C4-2B (cell line): ENCODE data around the gene BIN2.

ENCODE experiments used
- H3K27ac ChIP-seq: fragments of 450-650 bp; 2 replicates; pipeline ENCODE4 v1.5.1; 2017
- CTCF ChIP-seq: fragments of 450-650 bp; conservative IDR thresholded peaks from 2 replicates; pipeline ENCODE4 v1.5.1; 2017; ENCODE audit warnings: mild to moderate bottlenecking
- ZFX ChIP-seq: fragments of 450-650 bp; IDR thresholded peaks from 2 replicates; pipeline ENCODE4 v1.6.1; 2017

The BIN2 gene

GRCh38 chr12:51234530-51234929 lies 89.4 kb downstream of the BIN2 start:
- no peak overlapping the region for H3K27ac ChIP-seq

GRCh38 chr12:51232642-51233041 lies 91.3 kb downstream of the BIN2 start:
- no peak overlapping the region for H3K27ac ChIP-seq
- TF ChIP-seq CTCF (no peak), ZFX (no peak)

More at GRCh38 chr12:51234530-51234929, 89.4 kb downstream of the BIN2 start:
- TF ChIP-seq CTCF: no peak
- no peak for TF ChIP-seq ZFX
